ENCODE data around the gene MRGPRG.

The MRGPRG gene

GRCh38 chr11:3170756-3171650, 47.6 kb downstream of the MRGPRG start:
- H3K9me3 ChIP-seq (ENCODE audit: control insufficient read depth, low read length) = peaks cover 6% of the 10 kb centered on the region
- H3K27ac ChIP-seq (ENCODE audit: low read length, poor library complexity, severe bottlenecking) = no peak overlapping the region
- H3K27me3 ChIP-seq (ENCODE audit: control insufficient read depth in 1 of 2, insufficient read depth in 1 of 2, low read length in 2 of 2) = peaks cover 4 to 37% of the 10 kb centered on the region in 2 experiments
- no peak overlapping the region for H3K9ac ChIP-seq (ENCODE audit: low read length)
- H3K18ac ChIP-seq (ENCODE audit: low read depth in 1 of 2, low read length in 2 of 2) = no peak overlapping the region
- H3K4me3 ChIP-seq (ENCODE audit: insufficient read depth in 1 of 2, low read depth in 1 of 2, low read length in 2 of 2) = no peak overlapping the region
- H3K4me2 ChIP-seq (ENCODE audit: low read length, poor library complexity, severe bottlenecking) = no peak overlapping the region
- H3K14ac ChIP-seq (ENCODE audit: low read length in 2 of 2) = no peak overlapping the region
- H4K8ac ChIP-seq (ENCODE audit: low read length) = no peak overlapping the region
- H3K23ac ChIP-seq (ENCODE audit: low read length in 2 of 2) = no peak overlapping the region
- peaks cover 21% of the 10 kb centered on the region for H3K4me1 ChIP-seq (ENCODE audit: control insufficient read depth, insufficient read depth, low read depth, low read length)
- no peak for DNase-seq
- no peak overlapping the region for H2BK5ac ChIP-seq (ENCODE audit: low read depth, low read length, poor library complexity, severe bottlenecking)
- H3K4ac ChIP-seq (ENCODE audit: low read depth in 1 of 2, low read length in 2 of 2) = no peak overlapping the region
- H4K91ac ChIP-seq (ENCODE audit: low read length) = no peak overlapping the region
- H2AK5ac ChIP-seq (ENCODE audit: low read length, severe bottlenecking) = no peak overlapping the region
- H2BK12ac ChIP-seq (ENCODE audit: low read length in 2 of 2) = no peak overlapping the region
- H3K36me3 ChIP-seq (ENCODE audit: control insufficient read depth in 1 of 2, insufficient read depth in 2 of 2, low read depth in 1 of 2, low read length in 2 of 2) = no peaks in the 10 kb centered on the region
- whole genome bisulfite sequencing = 86% methylated on average over 24 of the region's 24 CpGs
- no peaks in the 10 kb centered on the region for H3K79me1 ChIP-seq (replicated peaks; ENCODE audit: low read length, poor library complexity, severe bottlenecking)
- no peak overlapping the region for H2BK120ac ChIP-seq (ENCODE audit: low read depth, low read length)
- peak overlapping the region; percentile 7 for H2BK15ac ChIP-seq (ENCODE audit: low read depth, poor library complexity, severe bottlenecking)
- no peak overlapping the region for H2AFZ ChIP-seq (ENCODE audit: low read depth, low read length)

DNA sequence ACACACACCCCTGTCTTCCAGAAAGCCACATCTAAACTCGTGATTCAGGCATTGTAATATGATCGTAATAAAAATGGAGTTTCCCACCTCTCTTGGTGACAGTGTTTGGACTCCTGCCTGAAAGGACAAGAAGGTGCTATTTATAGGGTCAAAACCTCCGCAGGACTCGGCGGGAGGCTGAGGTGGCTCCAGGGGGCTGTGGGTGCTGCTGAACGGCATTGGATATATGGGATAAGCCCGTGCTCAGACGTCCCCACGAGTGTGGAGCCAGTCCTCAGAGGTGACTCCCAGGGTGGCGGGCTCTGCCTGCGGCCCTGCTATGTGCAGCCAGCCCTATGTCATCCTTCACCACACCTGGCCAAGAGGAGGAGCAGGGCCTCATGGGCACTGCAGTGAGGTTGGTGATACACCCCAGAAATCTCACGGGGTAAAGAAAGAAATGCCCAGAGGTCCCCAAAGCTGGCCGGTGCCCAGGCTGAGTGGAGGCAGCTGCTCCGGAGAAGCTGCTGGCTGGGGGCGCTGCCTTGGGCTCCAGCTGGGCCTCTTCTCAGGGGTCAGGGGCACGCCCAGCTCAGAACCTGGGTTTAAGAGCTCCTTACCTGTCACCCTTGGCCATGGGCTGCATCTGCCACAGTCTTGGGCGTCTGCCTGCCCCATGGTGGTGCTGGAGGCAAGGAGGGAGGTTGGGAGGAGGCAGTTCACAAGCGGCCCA, 48.4 kb downstream of the MRGPRG start:
- Histone ChIP-seq H3K27ac (ENCODE audit: low read length, poor library complexity, severe bottlenecking) (no peak overlapping the region), H3K79me1 (replicated peaks; ENCODE audit: low read length, poor library complexity, severe bottlenecking) (peaks cover 1% of the 10 kb centered on the region), H3K4me2 (ENCODE audit: low read length, poor library complexity, severe bottlenecking) (no peak overlapping the region), H3K14ac (ENCODE audit: low read length in 2 of 2) (no peak overlapping the region), H2BK5ac (ENCODE audit: low read depth, low read length, poor library complexity, severe bottlenecking) (no peak overlapping the region), H2AFZ (ENCODE audit: low read depth, low read length) (no peak overlapping the region), H3K18ac (ENCODE audit: low read depth in 1 of 2, low read length in 2 of 2) (peak overlapping the region in 1 of 2 experiments; percentile 80), H2BK15ac (ENCODE audit: low read depth, poor library complexity, severe bottlenecking) (no peak overlapping the region), H4K91ac (ENCODE audit: low read length) (no peak overlapping the region), H2BK12ac (ENCODE audit: low read length in 2 of 2) (peak overlapping the region; percentile 10 to 38), H3K4ac (ENCODE audit: low read depth in 1 of 2, low read length in 2 of 2) (no peak overlapping the region), H3K36me3 (ENCODE audit: control insufficient read depth in 1 of 2, insufficient read depth in 2 of 2, low read depth in 1 of 2, low read length in 2 of 2) (no peaks in the 10 kb centered on the region), H3K4me1 (ENCODE audit: control insufficient read depth, insufficient read depth, low read depth, low read length) (peaks cover 25% of the 10 kb centered on the region), H3K4me3 (ENCODE audit: insufficient read depth in 1 of 2, low read depth in 1 of 2, low read length in 2 of 2) (peak overlapping the region in 1 of 2 experiments; percentile 77), H3K27me3 (ENCODE audit: control insufficient read depth in 1 of 2, insufficient read depth in 1 of 2, low read length in 2 of 2) (peaks cover 4 to 39% of the 10 kb centered on the region in 2 experiments), H2BK120ac (ENCODE audit: low read depth, low read length) (no peak overlapping the region), H3K23ac (ENCODE audit: low read length in 2 of 2) (no peak overlapping the region), H3K9ac (ENCODE audit: low read length) (peak overlapping the region; percentile 79), H2AK5ac (ENCODE audit: low read length, severe bottlenecking) (no peak overlapping the region), H4K8ac (ENCODE audit: low read length) (no peak overlapping the region), H3K9me3 (ENCODE audit: control insufficient read depth, low read length) (no peaks in the 10 kb centered on the region)
- 87% methylated on average over 18 of the region's 18 CpGs for WGBS
- no peak for DNase-seq

DNA sequence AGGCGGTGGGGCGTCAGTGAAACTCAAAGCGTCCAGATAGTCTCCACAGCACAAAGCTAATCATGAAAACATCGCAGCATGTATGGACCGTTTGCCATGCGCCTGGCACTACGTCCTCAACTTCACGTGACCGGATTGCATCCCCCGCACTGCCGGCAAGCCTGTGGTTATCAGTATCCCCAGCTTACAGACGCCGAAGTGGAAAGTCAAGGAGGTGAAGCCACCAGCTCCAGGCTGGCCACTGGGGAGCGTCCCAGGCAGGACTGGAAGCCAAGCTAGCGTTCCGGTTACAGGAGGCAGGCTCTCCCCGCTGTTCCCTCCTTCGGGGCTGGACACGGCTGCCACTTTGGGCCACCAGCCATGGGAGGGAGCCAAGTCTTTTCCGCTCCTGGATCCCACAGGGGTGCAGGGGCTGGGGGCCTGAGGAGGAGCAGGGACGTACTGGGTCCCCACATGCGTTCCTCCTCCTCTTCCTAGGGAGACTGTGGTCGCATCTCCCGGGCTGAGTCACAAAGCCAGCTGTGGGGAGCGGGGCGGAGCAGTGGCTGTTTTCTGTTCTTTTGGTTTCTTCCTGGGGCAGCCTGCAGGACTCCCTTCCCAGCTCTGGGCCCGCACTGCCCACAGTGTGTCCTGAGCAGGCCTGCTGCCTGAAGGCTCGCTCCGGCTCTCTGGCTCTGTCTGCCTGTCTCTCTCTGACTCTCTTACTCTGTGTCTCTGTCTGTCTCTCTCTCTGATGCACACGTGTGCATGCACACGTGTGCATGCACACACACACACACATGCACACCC, 49.2 kb downstream of the MRGPRG start:
- no peaks in the 10 kb centered on the region for H3K36me3 ChIP-seq (ENCODE audit: control insufficient read depth in 1 of 2, insufficient read depth in 2 of 2, low read depth in 1 of 2, low read length in 2 of 2)
- 33% methylated on average over 31 of the region's 31 CpGs for WGBS
- H3K18ac ChIP-seq (ENCODE audit: low read depth in 1 of 2, low read length in 2 of 2) = peak overlapping the region; percentile 67 to 80
- H2BK15ac ChIP-seq (ENCODE audit: low read depth, poor library complexity, severe bottlenecking) = peak overlapping the region; percentile 77
- H2AFZ ChIP-seq (ENCODE audit: low read depth, low read length) = peak overlapping the region; percentile 47
- no peak overlapping the region for H3K27ac ChIP-seq (ENCODE audit: low read length, poor library complexity, severe bottlenecking)
- peak overlapping the region; percentile 83 for H4K91ac ChIP-seq (ENCODE audit: low read length)
- peak overlapping the region; percentile 96 for H4K8ac ChIP-seq (ENCODE audit: low read length)
- H2AK5ac ChIP-seq (ENCODE audit: low read length, severe bottlenecking) = no peak overlapping the region
- peak overlapping the region in 1 of 2 experiments; percentile 45 for H3K14ac ChIP-seq (ENCODE audit: low read length in 2 of 2)
- peaks cover 25% of the 10 kb centered on the region for H3K4me1 ChIP-seq (ENCODE audit: control insufficient read depth, insufficient read depth, low read depth, low read length)
- H3K23ac ChIP-seq (ENCODE audit: low read length in 2 of 2) = no peak overlapping the region
- peaks cover 4 to 39% of the 10 kb centered on the region in 2 experiments for H3K27me3 ChIP-seq (ENCODE audit: control insufficient read depth in 1 of 2, insufficient read depth in 1 of 2, low read length in 2 of 2)
- peak overlapping the region in 1 of 2 experiments; percentile 57 for H3K4ac ChIP-seq (ENCODE audit: low read depth in 1 of 2, low read length in 2 of 2)
- peak; percentile 81 for DNase-seq
- H3K79me1 ChIP-seq (replicated peaks; ENCODE audit: low read length, poor library complexity, severe bottlenecking) = peaks cover 3% of the 10 kb centered on the region
- H2BK5ac ChIP-seq (ENCODE audit: low read depth, low read length, poor library complexity, severe bottlenecking) = no peak overlapping the region
- peak overlapping the region; percentile 79 for H3K9ac ChIP-seq (ENCODE audit: low read length)
- H3K9me3 ChIP-seq (ENCODE audit: control insufficient read depth, low read length) = no peaks in the 10 kb centered on the region
- peak overlapping the region; percentile 27 to 38 for H2BK12ac ChIP-seq (ENCODE audit: low read length in 2 of 2)
- peak overlapping the region; percentile 71 for H2BK120ac ChIP-seq (ENCODE audit: low read depth, low read length)
- peak overlapping the region; percentile 48 for H3K4me2 ChIP-seq (ENCODE audit: low read length, poor library complexity, severe bottlenecking)
- peak overlapping the region; percentile 37 to 77 for H3K4me3 ChIP-seq (ENCODE audit: insufficient read depth in 1 of 2, low read depth in 1 of 2, low read length in 2 of 2)
